Brain microvascular endothelial cell (primary cell): Measurements from ENCODE around the gene GLB1L2.

Source experiments
- DNase-seq: peaks from one replicate; pipeline ENCODE4 v3.0.0-alpha.2; 2020
- H3K27ac ChIP-seq: fragments of 250-450 bp; sonication (Bioruptor Pico); 2 replicates; pipeline ENCODE4 v1.5.1; 2020; ENCODE audit warnings: mild to moderate bottlenecking, moderate library complexity
- H3K27me3 ChIP-seq: fragments of 250-450 bp; sonication (Bioruptor Pico); replicated peaks from 2 replicates; pipeline ENCODE4 v1.5.1; 2020; ENCODE audit warnings: mild to moderate bottlenecking
- H3K36me3 ChIP-seq: fragments of 250-450 bp; sonication (Bioruptor Pico); replicated peaks from 2 replicates; pipeline ENCODE4 v1.5.1; 2020; ENCODE audit warnings: mild to moderate bottlenecking
- H3K4me3 ChIP-seq: 2 replicates; pipeline ENCODE4 v1.5.1; 2011; ENCODE audit warnings: low read depth, mild to moderate bottlenecking, control low read depth, low read length, moderate library complexity
- in situ Hi-C: cut with HindIII; loops from 2 replicates; pipeline ENCODE4 v1.10.0; 2017; ENCODE audit warnings: low sequenced_read_pairs, low pct_ligation_motif_present
- TF ChIP-seq, protein P1 (sequence below): IDR thresholded peaks from 2 replicates; pipeline ENCODE4 v1.5.1; 2011; ENCODE audit warnings: low read depth, mild to moderate bottlenecking, moderate library complexity, low read length, control low read depth, inconsistent platforms; ENCODE audit errors: missing control alignments

GLB1L2 gene

GRCh38 chr11:134414766-134415765, 83.3 kb downstream of the GLB1L2 start:
- Histone ChIP-seq H3K27me3 (peaks cover 35% of the 10 kb centered on the region), H3K36me3 (no peaks in the 10 kb centered on the region), H3K4me3 (no peak overlapping the region), H3K27ac (no peak overlapping the region)
- in situ Hi-C loops, result no loop called here
- TF ChIP-seq, protein P1, sequence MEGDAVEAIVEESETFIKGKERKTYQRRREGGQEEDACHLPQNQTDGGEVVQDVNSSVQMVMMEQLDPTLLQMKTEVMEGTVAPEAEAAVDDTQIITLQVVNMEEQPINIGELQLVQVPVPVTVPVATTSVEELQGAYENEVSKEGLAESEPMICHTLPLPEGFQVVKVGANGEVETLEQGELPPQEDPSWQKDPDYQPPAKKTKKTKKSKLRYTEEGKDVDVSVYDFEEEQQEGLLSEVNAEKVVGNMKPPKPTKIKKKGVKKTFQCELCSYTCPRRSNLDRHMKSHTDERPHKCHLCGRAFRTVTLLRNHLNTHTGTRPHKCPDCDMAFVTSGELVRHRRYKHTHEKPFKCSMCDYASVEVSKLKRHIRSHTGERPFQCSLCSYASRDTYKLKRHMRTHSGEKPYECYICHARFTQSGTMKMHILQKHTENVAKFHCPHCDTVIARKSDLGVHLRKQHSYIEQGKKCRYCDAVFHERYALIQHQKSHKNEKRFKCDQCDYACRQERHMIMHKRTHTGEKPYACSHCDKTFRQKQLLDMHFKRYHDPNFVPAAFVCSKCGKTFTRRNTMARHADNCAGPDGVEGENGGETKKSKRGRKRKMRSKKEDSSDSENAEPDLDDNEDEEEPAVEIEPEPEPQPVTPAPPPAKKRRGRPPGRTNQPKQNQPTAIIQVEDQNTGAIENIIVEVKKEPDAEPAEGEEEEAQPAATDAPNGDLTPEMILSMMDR, result no peak
- DNase-seq, result no peak

DNA sequence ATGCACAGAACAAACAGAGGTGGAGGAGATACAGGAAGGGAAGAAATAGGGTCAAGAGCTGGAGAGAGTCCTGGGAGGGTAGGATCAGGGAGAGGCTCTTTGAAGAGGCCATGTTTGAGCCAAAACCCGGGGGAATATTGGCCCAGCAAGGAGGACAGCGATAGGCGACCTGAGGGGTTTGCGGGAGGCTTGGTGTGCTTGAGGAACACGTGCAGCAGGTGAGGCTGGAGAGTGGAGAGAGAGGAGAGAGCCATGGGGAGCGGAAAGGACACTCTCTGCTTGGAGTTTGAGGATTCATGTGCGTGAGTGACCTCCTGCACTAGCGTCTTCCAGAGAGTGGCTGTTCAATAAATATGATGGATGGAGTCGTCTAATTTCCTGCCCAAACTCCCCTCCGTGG, 84.9 kb downstream of the GLB1L2 start:
- Histone ChIP-seq H3K4me3 (no peak overlapping the region), H3K27ac (no peak overlapping the region), H3K36me3 (no peaks in the 10 kb centered on the region), H3K27me3 (peaks cover 21% of the 10 kb centered on the region)
- in situ Hi-C loops, result no loop called here
- DNase-seq, result no peak
- TF ChIP-seq, protein P1, result no peak

GRCh38 chr11:134417871-134418840, 86.4 kb downstream of the GLB1L2 start:
- Histone ChIP-seq H3K27me3 (peaks cover 13% of the 10 kb centered on the region), H3K36me3 (no peaks in the 10 kb centered on the region), H3K27ac (no peak overlapping the region), H3K4me3 (no peak overlapping the region)
- peak; percentile 39 for DNase-seq
- in situ Hi-C loops, result no loop called here
- TF ChIP-seq, protein P1, result no peak

GRCh38 chr11:134423106-134423505, 91.3 kb downstream of the GLB1L2 start:
- no peak for DNase-seq
- H3K4me3 ChIP-seq, result no peak overlapping the region
- in situ Hi-C loops, result no loop called here
- H3K27me3 ChIP-seq, result no peaks in the 10 kb centered on the region
- no peak overlapping the region for H3K27ac ChIP-seq
- H3K36me3 ChIP-seq, result no peaks in the 10 kb centered on the region
- TF ChIP-seq, protein P1, result no peak

GRCh38 chr11:134425413-134425812, 93.6 kb downstream of the GLB1L2 start:
- Histone ChIP-seq H3K27me3 (no peaks in the 10 kb centered on the region), H3K27ac (no peak overlapping the region), H3K36me3 (no peaks in the 10 kb centered on the region), H3K4me3 (no peak overlapping the region)
- TF ChIP-seq, protein P1, result no peak
- DNase-seq, result no peak
- in situ Hi-C loops, result no loop called here
